Measurements from ENCODE around the gene DNLZ.

DNA sequence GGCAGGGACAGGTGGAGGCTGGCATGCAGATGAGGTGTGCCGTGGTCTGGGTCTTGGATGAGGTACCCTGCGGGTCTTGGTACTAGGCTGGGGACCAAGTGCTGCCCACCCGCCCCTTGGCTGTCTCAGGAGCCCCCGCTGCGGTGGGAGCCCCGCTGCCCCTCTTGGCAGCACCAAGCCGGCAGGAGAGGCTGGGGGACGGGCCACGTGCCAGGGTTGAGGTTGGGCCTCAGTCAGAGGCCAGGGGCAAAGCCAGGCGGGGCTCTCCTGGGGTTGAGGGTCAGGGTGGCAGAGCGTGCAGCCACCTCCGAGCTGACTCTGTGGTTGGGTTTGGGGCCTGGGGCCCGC is 8.0 kb upstream of the DNLZ start:
- TF ChIP-seq, protein P1, sequence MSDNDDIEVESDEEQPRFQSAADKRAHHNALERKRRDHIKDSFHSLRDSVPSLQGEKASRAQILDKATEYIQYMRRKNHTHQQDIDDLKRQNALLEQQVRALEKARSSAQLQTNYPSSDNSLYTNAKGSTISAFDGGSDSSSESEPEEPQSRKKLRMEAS (IDR thresholded peaks at IDR 0.05; ENCODE audit: low read depth, low read length): no peak
- TF ChIP-seq, protein P2, sequence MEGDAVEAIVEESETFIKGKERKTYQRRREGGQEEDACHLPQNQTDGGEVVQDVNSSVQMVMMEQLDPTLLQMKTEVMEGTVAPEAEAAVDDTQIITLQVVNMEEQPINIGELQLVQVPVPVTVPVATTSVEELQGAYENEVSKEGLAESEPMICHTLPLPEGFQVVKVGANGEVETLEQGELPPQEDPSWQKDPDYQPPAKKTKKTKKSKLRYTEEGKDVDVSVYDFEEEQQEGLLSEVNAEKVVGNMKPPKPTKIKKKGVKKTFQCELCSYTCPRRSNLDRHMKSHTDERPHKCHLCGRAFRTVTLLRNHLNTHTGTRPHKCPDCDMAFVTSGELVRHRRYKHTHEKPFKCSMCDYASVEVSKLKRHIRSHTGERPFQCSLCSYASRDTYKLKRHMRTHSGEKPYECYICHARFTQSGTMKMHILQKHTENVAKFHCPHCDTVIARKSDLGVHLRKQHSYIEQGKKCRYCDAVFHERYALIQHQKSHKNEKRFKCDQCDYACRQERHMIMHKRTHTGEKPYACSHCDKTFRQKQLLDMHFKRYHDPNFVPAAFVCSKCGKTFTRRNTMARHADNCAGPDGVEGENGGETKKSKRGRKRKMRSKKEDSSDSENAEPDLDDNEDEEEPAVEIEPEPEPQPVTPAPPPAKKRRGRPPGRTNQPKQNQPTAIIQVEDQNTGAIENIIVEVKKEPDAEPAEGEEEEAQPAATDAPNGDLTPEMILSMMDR (IDR thresholded peaks at IDR 0.05; ENCODE audit: low read depth, low read length): no peak
- no peak for TF ChIP-seq POLR2A (IDR thresholded peaks at IDR 0.05; ENCODE audit: extremely low read depth, insufficient read length)
- no peak for TF ChIP-seq MYC (IDR thresholded peaks at IDR 0.05; ENCODE audit: low read depth, low read length)
